HUES6 (cell line): ENCODE measurements around the gene RAC3.

Experiments
- H3K27ac ChIP-seq: 2 replicates; pipeline ENCODE4 v1.7.0; 2013; ENCODE audit warnings: low read depth, mild to moderate bottlenecking, low read length, inconsistent platforms
- H3K27me3 ChIP-seq: 2 replicates; pipeline ENCODE4 v1.6.1; 2013; ENCODE audit warnings: low read length; ENCODE audit not compliant: control insufficient read depth, insufficient read depth
- H3K36me3 ChIP-seq: 2 replicates; pipeline ENCODE4 v1.6.1; 2013; ENCODE audit warnings: low read length; ENCODE audit not compliant: control insufficient read depth, insufficient read depth
- H3K4me1 ChIP-seq: 2 replicates; pipeline ENCODE4 v1.6.1; 2013; ENCODE audit warnings: low read length; ENCODE audit not compliant: control insufficient read depth, insufficient read depth
- H3K4me3 ChIP-seq: 2 replicates; pipeline ENCODE4 v1.5.1; 2013; ENCODE audit warnings: low read depth, low read length
- H3K9ac ChIP-seq: one replicate; pipeline ENCODE4 v1.6.1; 2013; ENCODE audit warnings: mild to moderate bottlenecking, low read length
- H3K9me3 ChIP-seq: 2 replicates; pipeline ENCODE4 v1.6.1; 2013; ENCODE audit warnings: low read depth, low read length; ENCODE audit not compliant: control insufficient read depth, insufficient read depth

The RAC3 gene

DNA sequence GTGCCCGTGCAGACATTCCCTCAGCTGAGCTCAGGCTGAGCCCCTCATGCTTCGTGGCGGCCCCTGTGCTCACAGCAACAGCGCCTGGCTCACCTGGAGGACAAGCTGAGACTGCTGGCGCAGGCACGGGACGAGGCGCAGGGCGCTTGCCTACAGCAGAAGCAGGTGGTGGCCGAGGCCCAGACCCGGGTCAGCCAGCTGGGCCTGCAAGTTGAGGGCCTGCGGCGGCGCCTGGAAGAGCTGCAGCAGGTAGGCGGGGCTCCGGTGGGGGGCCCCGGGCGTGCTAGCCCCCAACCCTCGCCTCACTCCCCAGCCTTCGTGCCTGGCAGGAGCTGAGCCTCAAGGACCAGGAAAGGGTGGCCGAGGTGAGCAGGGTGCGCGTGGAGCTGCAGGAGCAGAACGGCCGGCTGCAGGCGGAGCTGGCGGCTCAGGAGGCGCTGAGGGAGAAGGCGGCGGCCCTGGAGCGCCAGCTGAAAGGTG lies 1.4 kb upstream of the RAC3 start:
- no peak overlapping the region for H3K9ac ChIP-seq
- no peaks in the 10 kb centered on the region for H3K27me3 ChIP-seq
- H3K9me3 ChIP-seq, result no peaks in the 10 kb centered on the region
- H3K4me3 ChIP-seq, result 0 out of 2 replicates have a peak overlapping the region, but pooled peaks have one; percentile 80
- no peak overlapping the region for H3K27ac ChIP-seq
- peaks cover 29% of the 10 kb centered on the region for H3K36me3 ChIP-seq
- H3K4me1 ChIP-seq, result peaks cover 15% of the 10 kb centered on the region

- H3K4me3 ChIP-seq, result peak overlapping the region; percentile 80
- peak overlapping the region; percentile 48 for H3K9ac ChIP-seq
- H3K27ac ChIP-seq, result no peak overlapping the region
- H3K27me3 ChIP-seq, result no peaks in the 10 kb centered on the region
- no peaks in the 10 kb centered on the region for H3K9me3 ChIP-seq
- H3K4me1 ChIP-seq, result peaks cover 15% of the 10 kb centered on the region
- H3K36me3 ChIP-seq, result peaks cover 34% of the 10 kb centered on the region
Observed at GRCh38 chr17:82030470-82031302, 792 bp upstream of the RAC3 start.

DNA sequence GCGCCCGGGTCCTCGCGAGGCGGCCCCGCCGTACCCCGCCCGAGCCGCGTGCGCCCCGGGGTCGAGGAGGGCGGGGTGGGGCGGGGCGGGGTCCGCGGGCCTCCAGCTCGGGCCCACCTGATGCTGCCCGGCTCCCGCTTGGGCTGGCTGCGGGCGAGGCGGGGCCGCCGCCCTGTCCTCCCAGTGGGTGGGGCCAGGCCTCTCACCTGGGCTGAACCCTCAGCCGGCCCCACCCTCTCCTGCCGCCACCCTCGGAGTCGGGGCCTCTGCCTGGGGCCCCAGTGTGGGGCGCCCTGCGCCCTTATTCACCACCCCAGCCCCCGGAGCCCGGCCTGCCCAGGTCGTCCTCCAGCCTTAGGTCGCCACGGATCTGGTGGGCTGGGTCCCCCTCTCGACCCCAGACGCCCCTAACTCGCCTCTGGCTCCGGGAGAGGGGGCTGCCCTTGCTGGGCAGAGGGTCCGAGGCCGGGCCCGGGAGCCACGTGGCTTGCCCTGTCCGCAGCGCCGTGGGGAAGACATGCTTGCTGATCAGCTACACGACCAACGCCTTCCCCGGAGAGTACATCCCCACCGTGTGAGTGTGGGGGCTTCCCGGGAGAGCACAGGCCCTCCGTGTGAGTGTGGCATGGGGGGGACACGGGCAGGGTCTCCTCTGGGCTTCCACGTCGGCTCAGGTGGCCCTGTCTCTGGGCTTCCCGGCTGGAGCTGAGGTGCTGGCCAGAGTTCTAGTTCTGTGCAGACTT lies 578 bp downstream of the RAC3 start:
- H3K27ac ChIP-seq, result no peak overlapping the region
- H3K9ac ChIP-seq, result peak overlapping the region; percentile 65
- H3K36me3 ChIP-seq, result peaks cover 31% of the 10 kb centered on the region

GRCh38 chr17:82033359-82034085 lies 2.0 kb downstream of the RAC3 start:
- Histone ChIP-seq H3K27me3 (no peaks in the 10 kb centered on the region), H3K4me1 (peaks cover 22% of the 10 kb centered on the region), H3K9ac (no peak overlapping the region), H3K36me3 (peaks cover 18% of the 10 kb centered on the region), H3K4me3 (no peak overlapping the region), H3K27ac (no peak overlapping the region), H3K9me3 (no peaks in the 10 kb centered on the region)

More for the DNA sequence above, 578 bp downstream of the RAC3 start:
- H3K9me3 ChIP-seq, result no peaks in the 10 kb centered on the region
- peaks cover 18% of the 10 kb centered on the region for H3K4me1 ChIP-seq
- H3K27me3 ChIP-seq, result no peaks in the 10 kb centered on the region
- H3K4me3 ChIP-seq, result peak overlapping the region; percentile 79

DNA sequence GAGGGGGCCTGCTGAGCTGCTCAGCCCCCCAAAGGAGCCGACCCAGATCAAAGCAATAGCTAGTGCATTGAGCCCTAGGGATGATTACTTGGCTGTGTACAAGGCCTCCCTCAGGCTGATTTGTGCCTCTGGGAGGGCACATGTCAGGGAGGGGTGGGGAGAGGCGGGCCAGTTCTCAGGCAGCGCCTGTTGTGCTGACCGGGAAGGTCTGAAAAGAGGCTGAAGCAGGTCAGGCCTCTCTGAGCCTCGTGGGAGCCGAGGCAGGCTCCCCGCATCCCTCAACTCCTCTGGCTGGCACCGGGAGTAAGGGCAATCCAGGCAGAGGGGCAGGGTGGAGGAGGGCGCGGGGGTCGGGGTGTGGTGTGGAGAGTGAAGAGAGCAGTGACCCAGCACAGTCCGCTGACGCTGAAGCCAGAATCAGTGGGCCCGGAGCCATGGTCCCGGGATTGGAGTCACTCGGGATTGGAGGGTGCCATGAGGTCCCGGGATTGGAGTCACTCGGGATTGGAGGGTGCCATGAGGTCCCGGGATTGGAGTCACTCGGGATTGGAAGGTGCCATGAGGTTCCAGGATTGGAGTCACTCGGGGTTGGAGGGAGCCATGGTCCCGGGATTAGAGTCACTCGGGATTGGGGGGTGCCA lies 3.0 kb downstream of the RAC3 start:
- no peaks in the 10 kb centered on the region for H3K27me3 ChIP-seq
- no peak overlapping the region for H3K9ac ChIP-seq
- H3K27ac ChIP-seq, result no peak overlapping the region
- H3K4me1 ChIP-seq, result peaks cover 22% of the 10 kb centered on the region
- no peak overlapping the region for H3K4me3 ChIP-seq
- peaks cover 8% of the 10 kb centered on the region for H3K36me3 ChIP-seq
- no peaks in the 10 kb centered on the region for H3K9me3 ChIP-seq

DNA sequence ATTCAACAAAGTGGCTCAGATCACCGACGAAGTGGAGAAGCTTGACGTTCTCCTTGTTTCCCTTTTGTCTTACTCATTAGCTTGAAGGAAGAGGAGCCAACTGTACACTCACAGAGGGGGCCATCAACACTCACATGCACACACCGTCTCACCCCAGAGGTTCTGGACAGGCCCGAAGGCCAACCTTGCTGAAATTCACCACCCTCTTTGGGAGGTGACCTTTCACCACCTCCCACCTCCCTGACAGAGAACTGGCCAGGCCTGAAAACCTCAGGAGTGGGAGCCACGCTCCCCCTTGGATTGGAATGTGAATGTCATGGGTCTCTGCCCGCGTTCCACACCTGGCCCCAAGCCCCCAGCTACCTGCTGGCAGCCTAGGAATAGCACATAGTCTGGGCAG lies 4.0 kb downstream of the RAC3 start:
- Histone ChIP-seq H3K4me3 (no peak overlapping the region), H3K9ac (no peak overlapping the region), H3K4me1 (peaks cover 22% of the 10 kb centered on the region), H3K36me3 (peaks cover 7% of the 10 kb centered on the region; the same call in 1 of the 2 replicates), H3K9me3 (no peaks in the 10 kb centered on the region), H3K27me3 (no peaks in the 10 kb centered on the region), H3K27ac (no peak overlapping the region)

GRCh38 chr17:82035956-82036633 lies 4.6 kb downstream of the RAC3 start:
- Histone ChIP-seq H3K36me3 (peaks cover 7% of the 10 kb centered on the region; the same call in 1 of the 2 replicates), H3K27ac (no peak overlapping the region), H3K27me3 (no peaks in the 10 kb centered on the region), H3K4me3 (peak overlapping the region; percentile 66), H3K9me3 (no peaks in the 10 kb centered on the region), H3K9ac (no peak overlapping the region), H3K4me1 (peaks cover 22% of the 10 kb centered on the region)

- no peak overlapping the region for H3K27ac ChIP-seq
Observed at GRCh38 chr17:82036634-82037091, 5.2 kb downstream of the RAC3 start.

DNA sequence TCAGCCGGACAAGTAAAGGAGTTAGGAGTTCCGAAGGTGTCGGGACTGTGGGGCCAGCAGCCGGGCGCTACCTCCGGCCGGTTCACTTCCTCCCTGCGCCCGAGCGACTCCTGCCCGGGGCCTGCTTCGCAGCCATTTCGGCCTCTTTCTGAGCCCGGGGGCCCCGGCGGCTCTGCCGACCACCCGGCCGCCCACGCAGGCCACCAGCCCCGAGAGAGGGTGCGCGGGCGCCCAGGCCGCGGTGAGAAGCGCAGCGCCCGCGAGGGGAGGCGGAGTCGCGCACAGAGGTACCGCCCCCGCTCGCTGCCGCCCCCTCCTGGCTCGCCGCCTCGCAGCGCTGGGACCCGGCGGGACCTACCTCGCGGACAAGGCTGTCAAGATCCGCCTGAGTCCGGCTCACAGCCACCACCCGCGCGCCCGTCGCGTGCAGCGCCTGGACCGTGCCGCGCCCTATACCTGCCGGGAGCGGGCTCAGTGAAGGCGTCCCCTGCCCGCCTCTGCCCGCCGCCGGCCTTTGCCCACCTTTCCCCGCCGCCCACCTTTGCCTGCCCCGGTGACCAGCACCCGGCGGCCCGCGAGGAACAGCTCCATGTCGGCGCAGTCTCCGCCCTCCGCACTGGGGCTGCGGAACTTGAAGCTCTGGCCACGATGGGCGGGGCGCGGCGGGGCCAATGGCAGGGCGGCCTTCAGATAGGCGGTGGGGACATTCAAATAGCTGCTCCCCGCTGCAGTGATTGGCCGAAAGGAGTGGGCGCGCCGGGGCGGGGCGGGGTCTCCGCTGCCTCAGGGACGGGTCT lies 5.8 kb downstream of the RAC3 start, which contains the start of gene DCXR:
Gene DCXR (minus strand): TSS at position 606 of the 797 bp plus-strand sequence. CDS start 15 bp downstream, at position 591.
- H3K9me3 ChIP-seq, result no peaks in the 10 kb centered on the region
- H3K27me3 ChIP-seq, result no peaks in the 10 kb centered on the region
- H3K4me3 ChIP-seq, result peak within 1 kb of the TSS; percentile 66
- H3K27ac ChIP-seq, result no peak within 1 kb of the TSS
- H3K36me3 ChIP-seq, result peaks cover 7% of the 10 kb centered on the region; the same call in 1 of the 2 replicates
- H3K9ac ChIP-seq, result peak within 1 kb of the TSS; percentile 46
- H3K4me1 ChIP-seq, result peaks cover 19% of the 10 kb centered on the region

More at GRCh38 chr17:82036634-82037091, 5.2 kb downstream of the RAC3 start:
- Histone ChIP-seq H3K27me3 (no peaks in the 10 kb centered on the region), H3K9ac (peak overlapping the region; percentile 46), H3K4me1 (peaks cover 22% of the 10 kb centered on the region), H3K4me3 (peak overlapping the region; percentile 66), H3K36me3 (peaks cover 7% of the 10 kb centered on the region; the same call in 1 of the 2 replicates), H3K9me3 (no peaks in the 10 kb centered on the region)
